NCI-H345 (cell line): ENCODE results near the gene MAP3K3.
A peak's percentile ranks its signal among the peaks of the same experiment; 100 is the strongest.
"Not testable (repeated sequence)": the region's sequence is repeated elsewhere in the genome, so short reads cannot be mapped to it uniquely, and the experiment has no call there.

Experiments used
- DNase-seq: peaks from one replicate; lab custom pipeline; 2025; lab: John Stamatoyannopoulos, UW

MAP3K3 gene

GRCh38 chr17:63705657-63706056 is 83.4 kb downstream of the MAP3K3 start:
- DNase-seq, result no peak

- no peak for DNase-seq
These were observed 84.3 kb downstream of the MAP3K3 start for GRCh38 chr17:63706336-63707082.

- no peak for DNase-seq
These were observed 84.9 kb downstream of the MAP3K3 start for GRCh38 chr17:63707151-63707550.

DNA sequence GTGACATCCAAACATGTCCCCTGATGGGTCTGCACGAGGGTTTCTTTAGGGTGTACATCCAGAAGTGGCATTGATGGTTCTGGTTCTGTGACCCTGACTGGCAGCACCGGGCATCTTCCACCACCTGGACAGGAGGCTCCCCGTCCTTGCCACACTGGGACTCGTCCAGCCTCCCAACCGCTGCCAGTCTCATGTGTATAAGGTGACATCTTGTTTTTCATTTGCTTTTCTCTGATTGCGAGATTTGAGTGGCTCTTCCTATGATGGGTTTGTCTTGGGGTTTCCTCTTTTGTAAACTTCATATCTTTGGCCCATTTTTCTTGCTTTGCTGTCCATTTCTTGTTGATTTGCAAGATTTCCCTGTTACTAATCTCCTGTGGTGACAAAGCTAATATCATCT is 86.9 kb downstream of the MAP3K3 start:
- DNase-seq, result no peak

- DNase-seq, result no peak
These were observed 92.5 kb downstream of the MAP3K3 start for GRCh38 chr17:63714550-63715277.

DNA sequence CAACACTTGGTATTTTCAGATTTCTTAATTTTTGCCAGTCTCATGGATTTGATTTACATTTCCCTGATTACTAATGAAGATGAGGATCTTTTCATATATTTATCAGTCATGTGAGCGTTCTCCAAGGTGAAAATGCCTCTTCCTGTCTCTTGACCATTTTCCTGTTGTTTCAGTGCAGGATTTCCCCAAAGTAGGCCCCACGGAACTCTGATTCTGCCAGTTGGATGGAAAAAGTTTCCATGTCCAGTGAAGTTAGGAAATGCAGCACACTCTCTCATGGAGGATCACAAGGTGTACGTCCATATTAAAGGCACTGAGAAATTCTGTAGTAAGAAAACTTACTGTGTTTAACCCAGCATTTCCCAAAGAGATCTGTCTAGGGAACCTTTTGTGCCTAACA is 94.2 kb downstream of the MAP3K3 start:
- no peak for DNase-seq

- no peak for DNase-seq
These were observed 96.8 kb downstream of the MAP3K3 start for GRCh38 chr17:63718988-63719387.

DNA sequence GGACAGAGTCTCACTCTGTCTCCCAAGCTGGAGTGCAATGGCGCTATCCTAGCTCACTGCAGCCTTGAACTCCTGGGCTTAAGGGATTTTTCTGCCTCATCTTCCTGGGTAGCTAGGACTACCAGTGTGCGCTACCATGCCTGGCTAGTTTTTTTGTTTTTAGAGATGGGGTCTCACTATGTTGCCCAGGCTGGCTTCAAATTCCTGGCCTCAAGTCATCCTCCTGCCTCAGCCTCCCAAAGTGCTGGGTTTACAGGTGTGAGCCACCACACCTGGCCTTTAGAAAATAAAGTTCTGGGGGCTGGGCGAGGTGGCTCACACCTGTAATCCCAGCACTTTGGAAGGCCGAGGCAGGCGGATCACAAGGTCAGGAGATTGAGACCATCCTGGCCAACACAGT is 98.0 kb downstream of the MAP3K3 start:
- DNase-seq, result not testable (repeated sequence)

- DNase-seq, result no peak
These were observed 100.2 kb downstream of the MAP3K3 start for GRCh38 chr17:63722403-63722802.

- DNase-seq, result no peak
These were observed 113.5 kb downstream of the MAP3K3 start for GRCh38 chr17:63735691-63736090.

GRCh38 chr17:63740464-63741142 is 118.4 kb downstream of the MAP3K3 start:
- DNase-seq, result no peak

DNA sequence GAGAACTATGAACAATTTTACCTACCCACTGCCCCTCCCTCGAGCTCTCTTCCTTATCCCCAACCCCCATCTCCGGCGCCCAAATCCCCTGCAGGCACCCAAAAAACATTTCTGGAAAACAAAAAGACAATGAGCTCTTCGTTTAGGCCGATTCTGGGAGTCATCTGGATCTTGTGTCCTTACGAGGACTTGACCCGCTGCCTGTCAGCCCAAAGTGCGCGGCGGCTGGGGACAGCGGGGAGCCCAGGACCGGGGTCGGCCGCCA is 118.9 kb downstream of the MAP3K3 start:
- DNase-seq, result no peak

- peak; percentile 99 for DNase-seq
These were observed 119.4 kb downstream of the MAP3K3 start, which contains the start of gene STRADA for GRCh38 chr17:63741408-63742173. Gene STRADA (minus strand): TSS chr17:63741799. CDS start chr17:63728369, 13,430 bp downstream.
